Activated CD8-positive, alpha-beta T cell treated with anti-CD3 and anti-CD28 coated beads for 36 hours (primary cell): ENCODE measurements around the gene GNB1L. TPM values are rescaled to one million over a fixed set of nuclear protein-coding genes. Genes with fewer than 3 reads are reported as not detected.

Experiments used
- ATAC-seq: fragments of 200-7000 bp; cut with Tn5 transposase; one replicate; pipeline ENCODE4 v1.10.0; 2021; ENCODE audit warnings: mild to moderate bottlenecking, moderate library complexity
- CTCF ChIA-PET: fragments of 350-600 bp; sonication (Branson Sonifier 250); formaldehyde crosslinking; loops from one replicate; lab custom pipeline; 2021; ENCODE audit warnings: antibody characterized with exemption; lab: Charles Lee
- POLR2A ChIA-PET: fragments of 350-600 bp; sonication (Branson Sonifier 250); formaldehyde crosslinking; loops from one replicate; lab custom pipeline; 2021; ENCODE audit warnings: antibody characterized with exemption; lab: Charles Lee
- DNase-seq: peaks from one replicate; pipeline ENCODE4 v3.0.0-alpha.2; 2020
- H3K27ac Mint-ChIP-seq: one replicate; pipeline ENCODE4 v1.8.0; 2021; ENCODE audit warnings: mild to moderate bottlenecking, mixed read lengths
- H3K27me3 Mint-ChIP-seq: one replicate; pipeline ENCODE4 v1.8.0; 2021; ENCODE audit warnings: mixed read lengths
- H3K36me3 Mint-ChIP-seq: one replicate; pipeline ENCODE4 v1.8.0; 2021; ENCODE audit warnings: low read depth, mixed read lengths
- H3K4me1 Mint-ChIP-seq: one replicate; pipeline ENCODE4 v1.8.0; 2021; ENCODE audit warnings: low read depth, mixed read lengths
- H3K4me3 Mint-ChIP-seq: one replicate; pipeline ENCODE4 v1.8.0; 2021; ENCODE audit warnings: mild to moderate bottlenecking, moderate library complexity, mixed read lengths
- H3K9me3 Mint-ChIP-seq: one replicate; pipeline ENCODE4 v1.8.0; 2021; ENCODE audit warnings: mixed read lengths
- CTCF ChIP-seq: fragments of 200-600 bp; IDR thresholded peaks from one replicate; pipeline ENCODE4 v1.8.0; 2022; ENCODE audit warnings: antibody characterized with exemption, mild to moderate bottlenecking
- intact Hi-C: fragments of 100-400 bp; cut with micrococcal nuclease; formaldehyde crosslinking; loops from one replicate; pipeline ENCODE4 v1.10.0; 2022
- total RNA-seq, 2 experiments: library from RNA; stranded (reverse); gene quantifications; one replicate each; pipeline ENCODE4 v1.2.3, GENCODE V29; 2021

The GNB1L gene
- total RNA-seq, 2 experiments from 2014 or later: 16.2 to 17.4 TPM

GRCh38 chr22:19770349-19771220 lies 84.1 kb downstream of the GNB1L start:
- peaks cover 45% of the 10 kb centered on the region for H3K27me3 Mint-ChIP-seq
- H3K9me3 Mint-ChIP-seq: no peaks in the 10 kb centered on the region
- no peak overlapping the region for H3K4me3 Mint-ChIP-seq
- intact Hi-C loops: no loop called here
- DNase-seq: no peak
- H3K4me1 Mint-ChIP-seq: peaks cover 9% of the 10 kb centered on the region
- H3K27ac Mint-ChIP-seq: no peak overlapping the region
- TF ChIP-seq CTCF: no peak
- CTCF ChIA-PET: interaction anchor here (0.9 kb wide), 1 partner anchor 11 kb away, joined by 3 read pairs; no protein-coding TSS in a partner anchor
- H3K36me3 Mint-ChIP-seq: no peaks in the 10 kb centered on the region
- ATAC-seq: no peak
- POLR2A ChIA-PET: interaction anchor here (1.2 kb wide), 1 partner anchor 84 kb away, joined by 3 read pairs; the partner anchor contains the start of genes GNB1L and RTL10

- ATAC-seq (no peak), DNase-seq (no peak)
- Mint-ChIP-seq H3K4me3 (no peak overlapping the region), H3K27me3 (peaks cover 53% of the 10 kb centered on the region), H3K9me3 (no peaks in the 10 kb centered on the region), H3K27ac (no peak overlapping the region), H3K4me1 (peaks cover 11% of the 10 kb centered on the region), H3K36me3 (no peaks in the 10 kb centered on the region)
- no peak for TF ChIP-seq CTCF
- ChIA-PET POLR2A (interaction anchor here (1.2 kb wide), 1 partner anchor 86 kb away, joined by 3 read pairs; the partner anchor contains the start of genes GNB1L and RTL10), CTCF (interaction anchor here (1.0 kb wide), 1 partner anchor 39 kb away, joined by 3 read pairs; no protein-coding TSS in a partner anchor)
- intact Hi-C loops: no loop called here
Measured at GRCh38 chr22:19769393-19769715, 85.3 kb downstream of the GNB1L start.

GRCh38 chr22:19767427-19768341 lies 87.0 kb downstream of the GNB1L start:
- Mint-ChIP-seq H3K4me1 (peaks cover 11% of the 10 kb centered on the region), H3K27me3 (peaks cover 50% of the 10 kb centered on the region), H3K4me3 (peak overlapping the region; percentile 24), H3K36me3 (no peaks in the 10 kb centered on the region), H3K27ac (no peak overlapping the region), H3K9me3 (no peaks in the 10 kb centered on the region)
- DNase-seq (no peak), ATAC-seq (peak; percentile 41)
- ChIA-PET POLR2A (no interaction called here), CTCF (interaction anchor here (0.6 kb wide), 1 partner anchor 624 kb away, joined by 3 read pairs; no protein-coding TSS in a partner anchor)
- no peak for TF ChIP-seq CTCF
- intact Hi-C loops: no loop called here

DNA sequence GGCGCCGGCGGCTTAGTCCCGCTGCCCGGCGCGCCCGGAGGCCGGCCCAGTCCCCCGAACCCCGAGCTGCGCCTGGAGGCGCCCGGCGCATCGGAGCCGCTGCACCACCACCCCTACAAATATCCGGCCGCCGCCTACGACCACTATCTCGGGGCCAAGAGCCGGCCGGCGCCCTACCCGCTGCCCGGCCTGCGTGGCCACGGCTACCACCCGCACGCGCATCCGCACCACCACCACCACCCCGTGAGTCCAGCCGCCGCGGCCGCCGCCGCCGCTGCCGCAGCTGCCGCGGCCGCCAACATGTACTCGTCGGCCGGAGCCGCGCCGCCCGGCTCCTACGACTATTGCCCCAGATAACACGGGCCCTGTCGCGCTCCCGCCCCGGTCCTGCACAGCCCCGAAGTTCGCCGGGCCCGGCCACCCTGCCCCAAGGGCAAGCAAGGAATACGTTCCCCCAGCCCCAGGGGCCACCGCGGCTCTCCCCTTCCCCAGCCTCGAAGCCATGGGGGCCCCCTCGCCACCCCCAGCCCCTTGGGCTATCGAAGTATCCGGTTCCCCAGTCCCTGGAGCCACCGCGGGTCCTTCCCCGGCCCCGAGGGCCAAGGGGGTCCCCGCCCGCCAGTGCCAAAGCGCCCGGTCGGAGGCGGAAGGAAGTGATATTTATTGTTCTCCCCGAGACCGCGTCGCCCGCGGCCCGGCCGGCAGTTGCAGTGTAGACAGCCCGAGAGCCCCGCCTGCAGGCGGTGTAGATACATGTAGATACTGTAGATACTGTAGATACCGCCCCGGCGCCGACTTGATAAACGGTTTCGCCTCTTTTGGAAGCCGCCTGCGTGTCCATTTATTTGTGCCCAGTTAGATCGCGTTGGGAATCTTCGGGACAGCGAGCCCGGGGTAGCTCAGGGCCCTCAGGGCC lies 87.9 kb downstream of the GNB1L start:
- peak; percentile 70 for TF ChIP-seq CTCF
- Mint-ChIP-seq H3K27me3 (peaks cover 50% of the 10 kb centered on the region), H3K27ac (no peak overlapping the region), H3K36me3 (no peaks in the 10 kb centered on the region), H3K4me1 (peaks cover 11% of the 10 kb centered on the region), H3K9me3 (no peaks in the 10 kb centered on the region), H3K4me3 (peak overlapping the region; percentile 24)
- ChIA-PET POLR2A (no interaction called here), CTCF (interaction anchor here (0.6 to 2.0 kb wide), 4 partner anchors 36 to 623 kb away, joined by 3 to 7 read pairs (median 3); no protein-coding TSS in a partner anchor)
- DNase-seq (peak; percentile 86), ATAC-seq (peak; percentile 86)
- intact Hi-C loops: no loop called here
